HG03139 (cell line): ENCODE measurements around the gene RDX.
"Not testable (repeated sequence)": the region's sequence is repeated elsewhere in the genome, so short reads cannot be mapped to it uniquely, and the experiment has no call there.

Experiments used
- ATAC-seq: cut with Tn5 transposase; IDR thresholded peaks from one replicate; pipeline ENCODE4 v1.9.1; 2021; ENCODE audit not compliant: unreplicated experiment

Gene RDX

GRCh38 chr11:110280595-110280994 lies 15.8 kb downstream of the RDX start:
- ATAC-seq = not testable (repeated sequence)

DNA sequence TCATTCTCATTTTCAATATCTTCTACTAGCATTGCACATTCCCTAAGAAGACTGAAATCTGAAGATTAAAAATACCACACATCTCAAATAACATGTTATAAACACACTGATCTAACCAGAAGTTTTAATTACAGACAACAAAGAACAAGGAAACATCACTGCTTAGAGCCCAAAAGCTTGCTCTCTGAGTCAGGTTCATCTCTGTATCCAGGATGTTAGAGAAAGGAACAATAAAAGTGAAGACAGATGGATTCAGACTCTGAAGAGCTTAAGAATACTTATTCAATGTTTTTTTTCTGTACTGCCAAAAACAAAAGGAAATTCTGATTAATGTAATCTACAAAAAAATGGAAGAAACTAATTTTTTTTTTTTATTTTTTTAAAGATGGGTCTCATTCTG lies 16.5 kb downstream of the RDX start:
- ATAC-seq = no peak

DNA sequence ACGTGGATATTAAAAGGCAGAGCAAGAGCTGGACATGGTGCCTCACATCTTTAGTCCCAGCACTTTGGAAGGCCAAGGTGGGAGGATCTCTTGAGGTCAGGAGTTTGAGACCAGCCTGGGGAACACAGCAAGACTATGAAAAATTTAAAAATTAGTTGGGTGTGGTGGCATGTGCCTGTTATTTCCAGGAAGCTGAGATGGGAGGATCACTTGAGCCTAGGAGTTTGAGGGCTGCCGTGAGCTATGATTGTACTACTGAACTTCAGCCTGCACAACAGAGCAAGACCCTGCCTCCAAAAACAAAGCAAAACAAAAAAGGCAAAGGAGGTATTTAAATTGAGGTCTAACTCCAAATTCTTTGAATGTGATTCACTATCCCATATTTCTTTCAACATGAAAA lies 23.5 kb downstream of the RDX start:
- ATAC-seq = no peak

- no peak for ATAC-seq
Observed at GRCh38 chr11:110269996-110270395, 26.4 kb downstream of the RDX start.

GRCh38 chr11:110268441-110268840 lies 28.0 kb downstream of the RDX start:
- no peak for ATAC-seq

DNA sequence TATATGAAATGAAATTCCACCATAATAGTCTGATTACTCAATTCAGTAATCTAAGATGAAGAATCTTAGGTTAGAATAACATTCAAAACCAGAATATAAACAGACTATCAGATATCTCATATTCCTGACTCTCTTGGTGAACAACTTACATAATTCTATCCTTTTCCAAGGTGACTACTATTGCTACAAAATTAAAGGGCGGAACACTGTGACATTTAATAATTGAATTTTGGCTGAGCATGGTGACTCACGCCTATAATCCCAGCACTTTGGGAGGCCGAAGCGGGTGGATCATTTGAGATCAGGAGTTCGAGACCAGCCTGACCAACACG lies 34.4 kb downstream of the RDX start:
- ATAC-seq = no peak

DNA sequence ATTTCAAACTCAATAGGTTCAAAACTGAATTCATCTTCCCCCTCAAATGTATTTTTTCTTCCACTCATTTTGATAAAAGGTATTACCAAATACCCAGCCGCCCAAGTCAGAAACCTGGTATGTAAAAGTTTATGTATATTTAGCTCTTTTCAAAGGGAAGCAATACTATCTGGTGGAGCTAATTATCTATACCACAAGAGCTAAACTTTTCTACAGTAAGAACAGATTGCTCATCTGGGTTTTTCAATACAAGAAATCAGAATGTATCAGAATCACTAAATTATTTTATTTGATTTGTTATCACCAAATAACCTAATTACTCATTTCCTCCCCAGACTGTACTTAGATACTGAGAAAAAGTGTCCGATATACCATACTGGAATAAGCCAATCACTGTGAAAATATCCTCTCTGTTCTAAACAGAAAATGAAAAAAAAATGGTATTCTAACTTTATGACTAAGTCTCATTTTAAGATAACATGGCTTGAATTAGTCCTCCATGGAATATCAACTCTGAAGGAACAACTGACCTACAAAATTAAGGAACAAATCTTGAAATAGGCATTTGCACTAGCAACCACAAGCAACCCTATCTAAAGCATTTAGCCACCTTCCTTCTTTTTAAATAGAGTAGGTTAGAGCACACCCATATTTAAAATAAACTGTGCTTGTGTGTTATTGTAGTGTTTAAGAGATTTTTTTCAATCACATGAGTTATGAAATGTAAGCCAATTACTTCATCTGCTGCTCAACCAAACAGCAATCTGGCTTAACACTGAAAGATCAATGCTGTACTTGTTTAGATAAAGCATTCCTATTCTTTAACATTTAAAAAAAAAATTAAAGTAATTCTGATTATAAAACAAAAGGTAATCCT lies 35.0 kb downstream of the RDX start:
- no peak for ATAC-seq

- ATAC-seq = no peak
Observed at GRCh38 chr11:110253525-110253924, 42.9 kb downstream of the RDX start.

GRCh38 chr11:110251836-110252235 lies 44.6 kb downstream of the RDX start:
- no peak for ATAC-seq

DNA sequence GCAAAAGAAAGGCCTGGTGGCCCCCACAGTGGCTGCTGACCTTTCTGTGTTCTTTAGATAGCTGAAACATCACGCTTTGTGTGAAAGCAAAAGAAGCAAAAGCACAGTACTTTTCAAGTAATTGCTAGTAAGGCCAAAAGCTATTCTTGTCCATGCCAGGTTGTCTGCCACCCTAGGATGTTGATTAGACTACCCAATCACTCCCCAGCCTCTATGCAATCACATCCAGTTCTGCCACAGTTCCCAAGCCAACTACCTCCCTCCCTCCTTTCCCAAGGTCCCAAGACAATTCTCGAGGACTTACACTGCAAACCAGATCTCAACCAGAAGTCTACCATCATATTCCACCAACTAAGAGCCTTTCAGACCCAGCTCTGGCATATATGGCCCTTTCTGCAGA lies 46.2 kb downstream of the RDX start:
- no peak for ATAC-seq

DNA sequence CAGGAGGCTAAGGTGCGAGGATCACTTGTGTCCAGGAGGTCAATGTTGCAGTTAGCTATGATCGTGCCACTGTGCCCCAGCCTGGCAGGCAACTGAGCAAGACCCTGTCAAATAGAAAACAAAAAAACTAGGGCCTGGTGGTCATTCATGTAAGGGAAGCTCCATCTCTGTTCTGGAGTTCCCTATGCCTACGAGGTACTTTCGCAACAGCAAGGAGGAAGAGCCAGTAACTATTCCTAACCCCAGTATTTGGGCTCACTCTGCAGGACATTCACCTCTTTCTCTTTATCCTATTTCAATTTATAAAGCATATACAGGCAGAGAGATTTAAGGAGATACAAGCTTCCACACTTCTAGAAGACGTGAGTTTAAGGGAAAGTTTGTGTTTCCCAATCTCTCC lies 46.6 kb downstream of the RDX start:
- ATAC-seq = no peak

GRCh38 chr11:110249066-110249465 lies 47.3 kb downstream of the RDX start:
- no peak for ATAC-seq

GRCh38 chr11:110243791-110244190 lies 52.6 kb downstream of the RDX start:
- no peak for ATAC-seq

DNA sequence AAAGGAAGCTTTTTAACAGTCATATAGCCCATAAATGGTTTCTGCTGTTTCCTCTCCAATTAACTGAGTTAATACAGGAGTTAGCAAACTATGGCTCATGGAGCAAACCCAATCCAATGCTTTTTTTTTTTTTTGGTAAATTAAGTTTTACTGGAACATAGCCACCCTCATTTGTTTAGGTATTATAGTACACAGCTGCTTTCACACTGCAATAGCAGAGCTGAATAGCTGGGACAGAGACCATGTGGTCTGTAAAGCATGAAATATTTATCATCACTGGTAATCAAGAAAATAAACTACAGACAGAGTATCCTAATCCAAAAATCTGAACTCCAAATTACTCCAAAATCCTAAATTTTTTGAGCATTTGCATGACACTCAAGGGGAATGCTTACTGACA lies 53.7 kb downstream of the RDX start:
- ATAC-seq = no peak

DNA sequence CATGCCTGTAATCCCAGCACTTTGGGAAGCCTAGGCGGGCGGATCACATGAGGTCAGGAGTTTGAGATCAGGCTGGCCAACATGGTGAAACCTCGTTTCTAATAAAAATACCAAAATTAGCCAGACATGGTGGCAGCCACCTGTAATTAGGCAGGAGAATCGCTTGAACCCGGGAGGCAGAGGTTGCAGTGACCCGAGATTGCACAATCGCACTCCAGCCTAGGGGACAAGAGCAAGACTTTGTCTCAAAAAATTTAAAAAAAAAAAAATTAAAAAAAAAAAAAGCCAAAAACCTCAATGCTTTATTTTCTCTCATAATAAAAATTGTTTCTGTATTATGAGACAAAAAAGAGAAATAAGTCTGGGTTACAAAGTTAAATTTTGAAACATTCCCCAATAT lies 54.2 kb downstream of the RDX start:
- no peak for ATAC-seq

GRCh38 chr11:110235966-110236365 lies 60.4 kb downstream of the RDX start:
- no peak for ATAC-seq

DNA sequence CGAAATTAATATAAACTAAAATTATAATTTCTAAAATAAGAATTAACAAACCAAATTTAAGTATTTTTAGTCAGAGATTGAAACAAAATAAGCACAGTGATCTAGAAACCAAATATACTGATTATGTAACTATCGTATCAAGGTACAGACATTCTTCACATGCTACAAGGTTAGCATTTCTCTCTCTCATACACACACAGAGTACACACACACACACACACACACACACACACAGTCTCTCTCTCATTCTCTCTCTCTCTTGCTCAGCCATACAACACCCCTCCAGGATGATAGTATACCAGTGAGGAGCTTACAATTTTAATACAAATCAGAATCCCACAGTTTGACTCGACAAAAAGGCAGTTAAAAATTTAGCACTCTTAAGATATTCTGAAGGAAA lies 66.0 kb downstream of the RDX start:
- ATAC-seq = no peak

- no peak for ATAC-seq
Observed at GRCh38 chr11:110219006-110219785, 77.2 kb downstream of the RDX start.

- ATAC-seq = no peak
Observed at GRCh38 chr11:110217936-110218335, 78.5 kb downstream of the RDX start.

- no peak for ATAC-seq
Observed at GRCh38 chr11:110217223-110217877, 79.1 kb downstream of the RDX start.

- ATAC-seq = not testable (repeated sequence)
Observed at GRCh38 chr11:110209313-110209694, 87.1 kb downstream of the RDX start.
